Measurements from ENCODE around the gene LPP.

LPP gene

DNA sequence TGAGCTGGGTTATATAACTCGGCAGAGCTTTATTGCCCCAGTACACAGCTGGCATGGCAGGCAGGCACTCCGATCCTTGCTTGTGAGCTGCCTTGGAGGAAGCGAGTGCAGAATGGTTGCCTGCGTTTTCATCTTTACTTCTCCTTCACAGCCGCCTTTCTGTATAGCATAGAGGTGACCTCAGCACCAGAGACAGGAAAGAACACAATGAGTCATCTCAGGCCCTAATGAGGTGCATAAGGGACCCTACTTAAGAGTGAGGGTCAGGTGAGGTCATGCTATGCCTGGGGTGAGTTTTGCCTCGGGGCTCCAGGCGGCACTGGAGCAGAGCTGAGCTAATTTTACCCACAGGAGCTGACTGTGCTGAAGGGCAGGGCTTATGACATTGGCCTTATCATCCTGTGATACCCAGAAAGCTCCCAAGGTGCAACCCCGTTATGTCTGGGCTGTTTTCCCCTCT lies 43.5 kb downstream of the LPP start:
- no peak for DNase-seq (ENCODE audit: low read depth in 2 of 2)

DNA sequence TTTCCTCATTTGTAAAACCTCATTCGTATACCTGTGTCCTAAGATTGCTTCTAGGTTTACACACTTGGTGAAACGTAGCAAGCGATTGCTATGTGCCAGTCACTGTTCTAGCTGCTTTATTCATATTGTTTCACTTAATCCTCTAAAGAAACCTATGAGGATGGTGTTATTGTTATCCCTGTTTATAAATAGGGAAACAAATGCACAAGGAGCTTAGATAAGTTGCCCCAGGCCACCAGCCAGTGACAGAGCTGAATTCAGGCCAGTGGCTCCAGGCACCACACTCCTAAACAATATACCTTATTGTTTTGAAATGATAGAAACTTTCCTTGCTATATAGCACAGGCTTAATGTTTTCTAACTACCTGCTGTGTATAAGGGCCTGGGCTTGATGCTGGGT lies 44.0 kb downstream of the LPP start:
- no peak for DNase-seq (ENCODE audit: low read depth in 2 of 2)

DNA sequence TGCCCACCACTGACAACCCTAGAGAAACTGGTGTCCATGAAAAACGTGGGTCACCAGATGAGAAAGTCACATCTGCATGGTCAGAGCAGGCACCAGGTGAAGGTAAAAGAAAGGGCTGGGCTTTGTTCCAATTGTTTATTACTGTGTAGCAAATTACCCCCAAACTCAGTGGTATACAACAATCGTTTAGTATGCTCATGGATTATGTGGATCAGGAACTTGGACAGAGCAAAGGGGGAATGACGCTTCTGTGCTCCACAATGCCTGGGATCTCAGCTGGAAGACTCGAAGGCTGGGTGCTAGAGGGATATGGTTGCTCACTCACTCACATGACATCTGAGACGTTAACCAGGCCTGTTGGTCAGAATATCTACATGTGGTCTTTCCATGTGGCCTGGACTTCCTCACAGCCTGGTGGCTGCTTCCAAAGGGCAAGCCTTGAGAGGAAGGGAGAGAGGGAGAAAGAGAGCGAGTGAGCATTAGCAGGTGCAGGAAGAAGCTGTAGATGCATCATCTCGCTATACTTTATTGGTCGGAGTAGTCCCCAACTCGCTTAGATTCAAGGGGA lies 44.9 kb downstream of the LPP start:
- DNase-seq (ENCODE audit: low read depth in 2 of 2) = no peak

DNA sequence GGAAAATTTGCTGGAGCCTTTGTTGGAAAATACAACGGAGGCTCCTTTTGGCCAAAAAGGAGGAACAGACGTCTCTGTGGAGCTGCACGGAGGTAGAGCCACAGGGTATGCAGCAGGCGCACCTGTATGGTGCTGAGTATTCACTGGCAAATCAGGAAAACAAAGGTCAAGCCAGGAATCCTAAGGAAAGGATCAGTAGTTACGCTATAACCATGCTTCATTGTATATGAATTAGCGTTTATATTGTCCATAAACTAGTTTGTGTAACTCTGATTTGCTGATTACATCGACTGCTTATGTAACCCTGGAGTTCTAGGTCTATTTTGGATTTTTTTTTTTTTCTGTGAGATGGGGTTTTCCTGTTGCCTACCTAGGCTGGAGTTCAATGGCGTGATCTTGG lies 45.4 kb downstream of the LPP start:
- no peak for DNase-seq (ENCODE audit: low read depth in 2 of 2)

DNA sequence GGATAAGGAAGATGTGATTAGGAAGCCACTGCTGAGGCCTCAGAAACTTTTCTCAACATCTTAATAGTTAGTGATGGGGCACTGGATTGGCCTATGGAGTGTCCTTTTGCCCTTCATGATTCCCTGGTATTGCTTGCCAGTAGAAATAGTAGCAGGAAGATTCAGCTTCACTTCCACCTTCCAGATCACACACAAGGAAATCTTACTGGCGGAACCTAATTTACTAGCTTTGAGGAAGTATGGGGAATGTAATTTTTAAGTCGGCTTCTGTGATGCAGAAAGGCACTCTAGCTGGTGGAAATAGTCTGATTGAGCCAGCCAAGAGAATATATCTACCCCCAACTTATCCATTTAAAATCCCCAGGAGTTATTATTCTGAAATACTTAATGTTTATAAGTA lies 46.5 kb downstream of the LPP start:
- no peak for DNase-seq (ENCODE audit: low read depth in 2 of 2)

DNA sequence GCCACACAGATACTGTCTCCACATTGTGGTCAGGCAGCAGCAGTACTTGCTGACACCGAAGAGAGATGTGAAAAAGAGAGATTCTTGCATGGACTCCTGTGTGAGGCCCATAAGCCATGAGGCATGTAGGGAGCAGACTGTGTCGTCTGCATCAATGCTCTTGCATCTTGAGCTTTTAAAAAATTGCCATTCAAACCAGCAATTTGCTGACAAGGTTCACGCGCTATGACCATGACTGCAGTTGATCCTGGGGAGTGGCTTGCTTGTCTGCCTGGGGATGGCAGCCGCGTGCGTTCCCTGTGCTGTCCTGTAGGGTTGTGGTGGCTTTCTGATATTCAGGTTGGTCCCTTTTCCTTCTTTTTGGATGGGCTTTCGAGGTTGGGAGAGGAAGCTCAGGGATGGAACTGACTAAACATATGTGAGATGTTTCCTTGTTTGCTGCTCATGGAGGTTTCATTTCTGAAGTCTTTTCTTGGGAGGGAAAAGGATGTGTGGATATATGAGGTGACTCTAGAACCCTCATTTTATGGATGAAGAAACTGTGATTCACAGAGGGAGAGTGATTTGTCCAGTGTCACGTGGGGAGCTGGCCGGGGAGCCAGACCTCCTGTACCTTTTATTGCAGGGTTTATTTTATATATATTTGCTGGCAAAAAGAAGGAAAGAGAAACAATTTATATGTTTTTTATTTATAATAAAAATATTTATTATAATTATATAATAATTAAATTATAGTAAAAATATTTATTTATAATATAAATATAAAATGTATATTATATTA lies 48.6 kb downstream of the LPP start:
- DNase-seq (ENCODE audit: low read depth in 2 of 2) = no peak

DNA sequence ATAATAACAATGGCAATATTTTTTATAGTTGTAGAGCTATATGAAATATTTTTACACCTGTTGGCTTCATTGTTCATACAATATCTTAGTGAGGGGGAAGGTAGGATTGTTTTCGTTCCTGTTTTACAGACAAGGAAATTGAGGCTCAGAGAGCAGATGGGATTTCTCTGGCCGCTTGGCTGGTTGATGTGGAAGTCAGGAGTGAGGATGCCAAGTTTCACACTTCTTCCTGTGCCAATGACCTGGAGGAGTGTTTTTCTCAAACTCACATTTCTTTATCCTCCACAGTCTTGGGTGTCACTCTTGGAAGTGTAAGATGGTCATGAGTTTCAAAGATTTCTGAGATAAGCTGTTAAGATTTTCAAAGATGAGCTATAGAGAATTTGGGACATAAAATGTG lies 50.6 kb downstream of the LPP start:
- DNase-seq (ENCODE audit: low read depth in 2 of 2) = no peak

DNA sequence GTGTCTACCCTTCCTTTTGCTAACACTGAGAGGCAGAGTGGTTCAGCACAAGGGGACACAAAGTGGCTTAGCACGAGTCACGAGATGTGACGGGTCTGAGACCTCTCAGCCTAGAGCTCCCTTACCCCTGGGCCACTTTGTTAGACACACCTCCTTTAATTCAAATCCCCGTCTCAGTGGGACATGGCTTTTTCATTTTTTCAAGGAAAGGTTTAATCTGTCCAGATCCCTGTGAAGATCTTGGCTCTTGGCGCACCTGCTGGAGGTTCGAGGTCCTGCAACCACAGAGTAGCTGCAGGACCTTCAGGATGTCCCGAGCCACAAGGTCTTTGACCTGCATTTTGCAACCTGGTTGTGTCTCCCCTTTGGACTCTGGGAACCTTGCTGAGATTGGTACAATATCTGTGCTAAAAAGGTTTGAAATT lies 52.0 kb downstream of the LPP start:
- DNase-seq (ENCODE audit: low read depth in 2 of 2) = no peak

DNA sequence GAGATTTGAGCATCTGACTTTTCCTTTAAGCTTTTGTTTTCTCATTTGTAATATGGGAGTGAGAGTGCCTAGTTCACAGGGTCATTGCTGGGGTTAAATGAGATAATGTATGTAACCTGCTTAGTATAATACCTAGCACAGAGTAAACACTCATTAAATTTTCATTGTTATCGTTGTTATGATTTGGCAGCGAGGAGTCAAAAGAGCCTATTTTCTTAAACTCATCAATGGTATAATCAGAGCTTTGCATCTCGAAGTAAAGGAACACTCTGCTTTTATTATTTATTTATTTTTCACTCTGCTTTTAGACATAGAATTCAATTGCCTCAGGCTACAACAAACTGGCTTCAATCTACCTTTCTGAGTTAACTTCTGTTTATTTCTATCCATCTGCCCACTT lies 52.8 kb downstream of the LPP start:
- no peak for DNase-seq (ENCODE audit: low read depth in 2 of 2)

DNA sequence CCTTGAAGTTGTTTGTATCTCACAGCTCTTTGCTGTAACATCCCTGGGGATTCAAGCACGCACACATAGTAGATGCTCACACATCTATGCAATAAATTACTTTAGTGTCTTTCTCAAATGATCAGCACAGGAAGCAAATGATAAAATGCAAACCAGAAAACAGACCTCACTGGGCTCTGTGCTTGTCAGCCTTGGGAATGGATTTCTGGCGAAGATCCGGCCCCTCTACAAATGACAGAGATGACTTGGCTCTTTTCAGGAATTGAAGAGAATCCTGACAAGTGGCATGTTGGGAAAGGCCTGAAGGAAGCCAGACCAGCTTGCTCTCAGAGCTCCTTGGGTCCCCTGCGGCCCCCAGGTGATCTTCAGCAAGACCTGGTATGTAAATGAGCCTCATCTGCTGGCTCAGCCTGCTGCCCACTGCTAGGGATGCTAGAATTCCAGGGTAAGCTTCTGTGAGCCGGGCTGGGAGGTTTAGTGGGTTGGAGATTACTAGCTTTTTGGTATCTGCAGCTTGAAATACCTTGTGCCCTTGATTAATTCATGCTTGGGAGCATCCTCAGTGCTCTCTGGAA lies 54.1 kb downstream of the LPP start:
- DNase-seq (ENCODE audit: low read depth in 2 of 2) = no peak

DNA sequence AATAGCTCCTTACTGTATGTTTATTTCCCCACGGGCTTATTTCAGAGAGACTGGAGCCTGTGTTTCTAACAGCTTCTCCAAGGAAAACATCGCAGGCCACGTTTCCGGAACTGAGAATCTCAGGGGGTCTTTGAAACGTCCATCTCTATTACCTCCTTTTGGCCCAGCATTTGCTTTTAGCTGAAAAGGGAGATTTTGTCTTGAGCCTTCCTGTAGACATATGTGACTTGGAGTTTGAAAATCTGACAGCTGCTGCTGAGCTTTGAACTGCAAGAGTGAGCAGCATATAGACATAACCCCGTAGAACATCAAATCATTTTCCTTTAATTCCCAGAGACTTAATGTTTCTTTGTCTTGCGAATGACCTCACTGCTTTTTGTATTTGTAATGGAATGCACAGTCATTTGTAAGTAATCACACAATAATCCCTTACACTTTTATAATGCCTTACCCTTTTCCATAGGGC lies 54.6 kb downstream of the LPP start:
- no peak for DNase-seq (ENCODE audit: low read depth in 2 of 2)

DNA sequence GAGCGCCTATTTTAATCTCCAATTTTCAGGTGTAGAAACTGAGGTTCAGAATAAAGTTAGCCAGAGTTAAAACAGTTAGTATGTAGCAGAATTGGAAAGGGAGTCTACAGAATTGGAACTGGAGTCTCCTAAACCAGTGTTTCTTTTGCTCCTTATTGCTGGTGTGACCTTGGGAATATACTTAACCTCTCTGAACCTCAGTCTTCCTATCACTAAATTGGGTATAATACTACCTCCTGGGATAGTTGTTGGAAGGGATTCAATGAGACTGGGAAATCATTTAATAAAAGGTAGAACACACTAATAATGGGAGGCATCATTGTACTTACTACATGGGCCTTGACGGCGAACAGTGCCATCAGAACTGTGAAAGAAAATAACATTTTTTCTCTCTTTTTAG lies 55.1 kb downstream of the LPP start:
- DNase-seq (ENCODE audit: low read depth in 2 of 2) = no peak

DNA sequence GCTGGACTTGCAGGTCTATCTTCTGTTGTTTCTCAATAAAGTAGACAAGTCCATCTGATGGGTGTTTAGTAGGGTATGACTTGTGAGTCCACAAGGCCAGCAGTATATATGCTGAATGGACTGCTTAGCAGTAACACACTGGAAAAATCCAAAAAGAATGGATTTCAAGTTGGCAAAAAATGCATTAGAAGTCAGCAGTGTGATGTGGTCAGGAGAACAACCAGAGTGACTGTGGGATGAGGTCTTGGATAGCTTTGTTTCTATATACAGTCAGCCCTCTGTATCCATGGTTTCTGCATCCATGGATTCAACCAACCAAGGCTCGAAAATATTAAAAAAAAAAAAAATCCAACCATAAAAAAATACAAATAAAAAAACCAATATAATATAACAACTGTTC lies 55.8 kb downstream of the LPP start:
- DNase-seq (ENCODE audit: low read depth in 2 of 2) = no peak

DNA sequence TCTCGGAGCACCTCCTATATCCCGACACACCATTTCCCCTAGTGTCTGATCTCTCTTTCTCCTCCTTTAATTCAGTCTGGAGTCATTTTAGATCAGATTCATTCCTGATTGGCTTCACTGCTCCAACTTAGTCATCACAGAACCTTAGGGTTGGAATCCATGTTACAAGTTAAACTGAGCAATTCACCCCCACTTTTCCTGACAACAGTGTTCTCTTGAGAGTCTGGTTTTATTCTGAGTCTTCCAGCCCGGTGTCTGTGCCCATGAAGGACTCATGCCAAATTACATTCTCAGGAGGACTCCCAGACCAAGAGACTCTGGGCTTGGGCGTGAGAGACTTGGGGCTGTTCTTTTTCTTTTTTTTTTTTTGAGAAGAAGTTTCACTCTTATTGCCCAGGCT lies 57.5 kb downstream of the LPP start:
- no peak for DNase-seq (ENCODE audit: low read depth in 2 of 2)

DNA sequence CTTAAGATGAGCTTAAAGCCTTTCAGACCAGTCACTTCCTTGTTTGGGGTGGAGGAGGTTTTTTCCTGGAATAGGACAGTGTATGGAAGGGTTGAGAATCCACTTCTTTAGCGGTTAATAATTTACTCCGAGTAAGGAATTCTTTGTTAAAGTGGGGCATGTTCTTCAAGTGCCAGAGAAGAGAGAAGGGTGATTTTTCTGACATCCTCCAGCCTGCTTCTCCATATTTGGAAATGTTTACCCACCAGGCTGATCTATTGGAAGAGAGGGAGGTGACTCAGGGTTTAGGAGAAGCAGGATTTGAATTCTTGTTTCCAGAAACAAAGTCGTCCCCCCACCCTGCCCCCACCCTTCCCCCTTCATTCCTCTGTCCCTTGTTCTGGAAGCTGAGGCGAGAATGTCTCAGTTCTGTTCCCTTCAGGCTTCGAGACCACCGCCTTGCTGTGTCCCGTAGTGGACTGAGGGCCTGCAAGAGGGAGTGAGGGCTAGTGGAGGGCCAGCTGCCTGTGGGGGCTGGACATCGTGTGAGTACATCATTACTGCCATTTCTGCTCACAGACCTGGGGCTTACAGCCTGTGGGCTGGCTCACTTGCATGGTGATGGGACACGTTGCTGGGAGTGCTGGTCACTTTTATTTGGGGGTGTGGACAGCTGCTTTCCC lies 58.5 kb downstream of the LPP start:
- DNase-seq (ENCODE audit: low read depth in 2 of 2) = no peak

DNA sequence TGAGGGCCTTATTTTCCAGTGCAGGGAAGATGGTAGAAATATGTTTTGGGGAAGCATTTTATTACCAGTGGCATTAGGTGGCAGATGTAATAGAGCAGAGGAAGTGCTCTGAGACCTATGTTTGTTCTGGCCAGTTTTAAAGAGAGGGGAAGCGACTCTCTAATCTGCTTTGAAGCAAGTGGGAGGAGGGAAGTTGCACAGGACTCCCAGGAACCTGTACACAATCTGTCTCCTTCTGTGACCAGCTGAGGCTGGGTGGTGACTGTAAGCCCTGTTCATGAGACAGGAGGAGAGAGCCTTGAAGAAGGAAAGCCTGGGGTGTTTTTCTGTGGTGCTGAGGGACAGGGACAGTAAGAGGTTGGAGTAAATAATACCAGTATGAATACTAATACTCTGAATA lies 60.5 kb downstream of the LPP start:
- DNase-seq (ENCODE audit: low read depth in 2 of 2) = no peak

DNA sequence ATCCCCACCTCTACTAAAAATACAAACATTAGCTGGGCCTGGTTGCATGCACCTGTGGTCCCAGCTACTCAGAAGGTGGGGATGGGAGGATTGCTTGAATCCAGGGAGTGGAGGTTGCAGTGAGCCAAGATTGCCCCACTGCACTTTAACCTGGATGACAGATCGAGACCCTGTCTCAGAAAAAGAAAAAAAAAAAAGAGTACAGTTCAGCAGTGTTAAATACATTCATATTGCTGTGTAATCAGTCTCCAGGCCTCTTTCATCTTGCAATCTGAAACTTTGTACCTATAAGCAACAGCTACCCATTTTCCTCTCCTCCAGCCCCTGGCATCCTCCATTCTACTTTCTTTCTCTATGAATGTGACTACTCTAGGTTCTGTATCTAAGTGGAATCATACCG lies 61.2 kb downstream of the LPP start:
- no peak for DNase-seq (ENCODE audit: low read depth in 2 of 2)

DNA sequence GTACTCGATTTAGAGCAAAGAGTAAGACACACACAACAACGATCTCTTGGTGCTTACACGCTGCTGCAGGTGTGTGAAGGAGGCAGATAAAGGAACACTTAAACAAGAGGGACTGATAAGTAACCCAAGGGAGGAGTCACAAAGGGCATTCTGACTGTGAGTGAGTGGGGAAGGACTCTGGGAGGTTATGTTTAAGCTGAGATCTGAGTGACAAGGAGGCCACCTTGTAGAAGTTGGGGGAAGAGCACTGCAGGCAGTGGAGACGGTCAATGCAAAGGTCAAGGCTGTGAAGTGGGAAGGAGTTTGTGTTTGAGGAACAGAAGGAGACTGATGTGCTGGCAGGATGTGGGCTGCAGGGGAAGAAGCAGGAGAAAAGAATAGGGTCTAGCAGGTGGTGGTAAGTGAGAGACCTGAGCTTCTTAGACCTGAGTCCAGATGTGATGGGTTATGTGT lies 63.1 kb downstream of the LPP start:
- DNase-seq (ENCODE audit: low read depth in 2 of 2) = no peak

DNA sequence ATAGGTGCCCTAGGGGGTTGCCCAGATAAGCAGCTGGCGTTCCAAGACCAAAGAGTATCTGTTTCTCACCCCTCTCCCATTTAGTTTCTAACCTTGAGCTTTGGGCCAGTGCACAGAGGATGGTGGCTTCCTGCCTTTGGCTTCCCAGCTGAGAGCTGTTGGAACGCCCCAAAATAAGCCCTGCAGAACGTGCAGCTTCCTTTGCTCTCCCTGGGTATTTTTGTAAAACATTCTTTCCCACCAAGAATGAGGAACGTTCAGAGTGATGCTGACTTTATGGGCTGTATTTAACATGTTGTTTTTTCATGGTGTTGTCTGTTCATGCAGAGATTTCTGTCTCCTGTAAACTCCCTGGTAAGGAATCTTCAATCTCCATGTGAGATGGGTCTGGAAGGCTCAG lies 63.8 kb downstream of the LPP start:
- no peak for DNase-seq (ENCODE audit: low read depth in 2 of 2)

DNA sequence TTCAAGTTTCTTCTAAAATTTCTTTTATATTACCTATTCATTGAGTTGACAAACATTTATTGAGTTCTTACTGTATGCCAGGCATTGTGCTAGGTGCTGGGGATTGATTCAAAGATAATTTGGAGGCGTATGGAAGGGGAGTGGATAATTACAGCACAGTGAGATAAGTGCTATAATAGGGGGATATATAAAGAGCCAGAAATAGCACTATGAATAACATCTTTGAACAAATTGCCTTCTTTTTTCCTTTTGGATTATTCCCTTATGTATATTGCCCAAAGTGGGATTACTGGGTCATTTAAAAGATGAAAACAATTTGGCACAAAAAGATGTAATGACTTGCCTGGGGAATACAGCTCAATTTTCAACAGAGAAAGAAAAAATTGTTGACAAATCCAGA lies 64.6 kb downstream of the LPP start:
- no peak for DNase-seq (ENCODE audit: low read depth in 2 of 2)

DNA sequence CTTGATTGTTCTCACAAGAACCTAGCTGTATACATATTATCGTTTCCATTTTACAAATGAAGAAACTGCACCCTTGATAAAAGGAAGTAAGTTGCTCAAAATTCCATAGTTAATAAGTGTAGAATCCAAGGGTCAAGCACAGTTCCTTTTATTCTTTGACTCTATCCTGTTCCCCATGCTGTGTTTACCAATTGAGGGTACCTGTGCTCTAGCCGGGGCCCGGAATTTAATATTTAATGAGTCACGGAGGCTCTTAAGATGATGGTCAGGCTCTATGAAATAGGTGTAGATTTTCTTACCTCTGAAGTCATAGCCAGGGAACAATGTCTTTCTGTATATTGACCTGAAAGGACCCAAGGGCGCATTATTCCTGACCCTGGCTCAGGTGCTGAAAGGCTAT lies 65.2 kb downstream of the LPP start:
- no peak for DNase-seq (ENCODE audit: low read depth in 2 of 2)

DNA sequence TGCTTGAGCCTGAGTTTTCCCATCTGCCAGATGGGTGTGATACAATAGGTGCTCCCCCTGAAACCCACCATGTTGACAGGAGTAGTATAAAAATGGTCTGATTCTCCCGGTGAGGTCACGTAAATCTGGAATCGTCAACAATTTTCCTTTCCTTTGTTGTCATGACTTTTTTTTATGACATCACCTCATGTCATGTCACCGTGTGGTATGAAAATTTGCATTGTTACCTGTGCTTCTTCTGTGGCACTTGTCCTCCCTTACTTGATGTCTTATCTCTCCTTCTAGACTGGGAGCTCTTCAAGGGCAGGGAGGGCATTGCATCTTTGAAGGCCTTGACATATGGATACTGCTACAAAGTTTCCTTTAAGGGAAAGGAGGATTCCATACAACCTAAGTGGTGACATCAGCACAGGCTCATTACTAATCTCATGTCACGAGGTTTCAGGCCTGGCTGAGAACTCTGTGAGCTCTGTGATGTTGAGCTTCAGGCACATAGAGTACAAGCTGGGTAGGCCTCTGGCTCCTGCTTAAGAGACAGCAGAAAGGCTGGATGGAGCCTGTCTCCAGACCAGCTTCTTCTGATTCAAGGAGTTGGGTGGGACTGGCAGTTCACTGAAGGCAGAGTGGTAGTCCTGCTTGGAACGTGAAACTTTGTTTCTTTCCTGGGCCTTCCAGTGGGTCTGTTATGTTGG lies 66.3 kb downstream of the LPP start:
- DNase-seq (ENCODE audit: low read depth in 2 of 2) = no peak
